ENCODE results near the gene RASA4B. TPM values are rescaled to one million over a fixed set of nuclear protein-coding genes. Genes with fewer than 3 reads are reported as not detected.
"Not testable (repeated sequence)": the region's sequence is repeated elsewhere in the genome, so short reads cannot be mapped to it uniquely, and the experiment has no call there.

The RASA4B gene
- total RNA-seq, 1 experiment from 2014 or later = not detected

DNA sequence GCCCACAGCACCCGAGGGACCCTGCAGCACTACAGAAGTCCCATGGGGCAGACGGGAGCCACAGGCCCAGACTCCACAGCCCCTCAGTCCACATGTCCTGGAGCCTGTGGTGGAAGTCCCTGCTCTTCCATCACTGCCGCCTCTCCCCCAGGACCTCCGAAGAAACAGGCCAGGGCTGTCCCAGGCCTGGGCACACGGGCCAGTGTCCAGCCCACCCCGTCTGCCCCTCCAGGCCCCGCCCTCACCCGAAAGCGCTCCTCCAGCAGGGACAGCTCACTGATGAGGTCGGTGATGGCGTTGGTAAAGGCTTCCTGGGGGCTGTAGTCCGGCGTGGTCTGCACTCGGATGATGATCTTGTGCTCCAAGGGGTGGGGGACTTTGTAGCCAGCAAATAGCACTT is 43.5 kb downstream of the RASA4B start:
- not testable (repeated sequence) for DNase-seq (ENCODE audit: low read depth)

DNA sequence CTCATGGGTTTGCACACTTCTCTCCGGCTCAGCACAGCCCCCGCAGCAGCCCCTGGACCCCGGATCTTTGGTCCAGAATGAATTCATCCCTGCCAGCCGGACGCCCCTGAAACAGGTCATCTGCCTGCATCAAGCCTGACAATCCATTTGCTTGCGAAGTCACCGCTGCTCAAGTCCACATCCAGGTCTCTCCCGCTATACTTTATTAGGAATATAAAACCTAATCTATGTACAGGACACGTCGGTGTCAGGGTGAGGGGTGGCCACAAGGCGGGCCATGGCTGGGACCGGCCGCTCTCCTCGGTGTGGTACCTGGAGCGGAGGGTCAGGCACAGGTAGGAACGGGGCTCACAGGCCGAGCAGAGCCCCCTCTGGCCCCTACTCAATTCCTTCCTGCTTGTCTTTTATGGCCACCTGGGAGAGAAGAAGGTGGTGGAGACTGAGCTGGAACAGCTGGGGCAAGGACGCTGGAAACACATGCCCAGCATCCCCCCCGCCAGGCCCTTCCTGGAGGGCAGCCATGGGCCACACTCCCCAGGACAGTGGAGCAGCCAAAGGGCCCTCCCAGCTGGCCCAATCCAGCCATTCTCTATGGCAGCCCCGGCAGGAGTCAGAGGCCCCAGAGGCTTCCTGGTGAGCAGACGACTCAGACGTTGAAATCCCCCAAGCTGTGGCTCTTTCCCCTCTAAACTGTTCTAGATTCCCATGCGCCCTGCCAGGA is 44.1 kb downstream of the RASA4B start:
- no peak for DNase-seq (ENCODE audit: low read depth)

DNA sequence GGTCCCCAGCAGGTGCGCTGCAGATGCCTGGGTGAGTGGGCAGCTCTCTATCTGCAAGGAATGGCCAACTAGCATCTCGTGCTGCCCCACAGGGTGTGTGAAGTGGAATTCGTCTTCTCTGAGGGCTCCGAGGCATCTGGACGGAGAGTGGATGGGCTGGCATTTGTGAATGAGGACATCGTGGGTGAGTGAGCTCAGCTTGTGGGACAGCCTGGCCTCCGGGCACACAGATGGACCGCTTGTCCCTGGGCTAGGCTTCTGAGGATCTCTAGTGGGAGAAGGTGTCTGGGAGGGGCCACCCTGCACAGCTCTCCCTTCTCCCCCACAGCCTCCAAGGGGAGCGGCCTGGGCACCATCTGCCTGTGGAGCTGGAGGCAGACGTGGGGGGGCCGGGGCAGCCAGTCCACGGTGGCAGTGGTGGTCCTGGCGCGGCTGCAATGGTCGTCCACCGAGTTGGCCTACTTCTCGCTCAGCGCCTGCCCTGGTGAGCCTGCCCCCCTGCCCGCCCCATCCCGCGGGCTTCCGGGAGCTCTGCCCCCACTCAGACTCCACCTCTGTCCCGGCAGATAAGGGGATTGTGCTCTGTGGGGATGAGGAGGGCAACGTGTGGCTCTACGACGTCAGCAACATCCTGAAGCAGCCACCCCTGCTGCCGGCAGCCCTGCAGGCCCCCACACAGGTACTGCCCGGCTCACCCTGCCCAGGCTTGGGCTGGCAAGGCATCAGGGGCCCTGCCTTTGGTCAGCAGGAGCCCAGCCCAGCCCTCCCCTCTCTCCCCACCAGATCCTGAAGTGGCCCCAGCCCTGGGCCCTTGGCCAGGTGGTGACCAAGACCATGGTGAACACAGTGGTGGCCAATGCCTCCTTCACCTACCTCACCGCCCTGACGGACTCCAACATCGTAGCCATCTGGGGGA is 45.2 kb downstream of the RASA4B start:
- DNase-seq (ENCODE audit: low read depth) = no peak

GRCh38 chr7:102471791-102472125 is 45.8 kb downstream of the RASA4B start:
- no peak for DNase-seq (ENCODE audit: low read depth)

GRCh38 chr7:102469972-102470825 is 47.4 kb downstream of the RASA4B start:
- DNase-seq (ENCODE audit: low read depth) = no peak

- no peak for DNase-seq (ENCODE audit: low read depth)
Measured at GRCh38 chr7:102469351-102469971, 48.1 kb downstream of the RASA4B start.

GRCh38 chr7:102468478-102469350 is 48.9 kb downstream of the RASA4B start:
- no peak for DNase-seq (ENCODE audit: low read depth)

DNA sequence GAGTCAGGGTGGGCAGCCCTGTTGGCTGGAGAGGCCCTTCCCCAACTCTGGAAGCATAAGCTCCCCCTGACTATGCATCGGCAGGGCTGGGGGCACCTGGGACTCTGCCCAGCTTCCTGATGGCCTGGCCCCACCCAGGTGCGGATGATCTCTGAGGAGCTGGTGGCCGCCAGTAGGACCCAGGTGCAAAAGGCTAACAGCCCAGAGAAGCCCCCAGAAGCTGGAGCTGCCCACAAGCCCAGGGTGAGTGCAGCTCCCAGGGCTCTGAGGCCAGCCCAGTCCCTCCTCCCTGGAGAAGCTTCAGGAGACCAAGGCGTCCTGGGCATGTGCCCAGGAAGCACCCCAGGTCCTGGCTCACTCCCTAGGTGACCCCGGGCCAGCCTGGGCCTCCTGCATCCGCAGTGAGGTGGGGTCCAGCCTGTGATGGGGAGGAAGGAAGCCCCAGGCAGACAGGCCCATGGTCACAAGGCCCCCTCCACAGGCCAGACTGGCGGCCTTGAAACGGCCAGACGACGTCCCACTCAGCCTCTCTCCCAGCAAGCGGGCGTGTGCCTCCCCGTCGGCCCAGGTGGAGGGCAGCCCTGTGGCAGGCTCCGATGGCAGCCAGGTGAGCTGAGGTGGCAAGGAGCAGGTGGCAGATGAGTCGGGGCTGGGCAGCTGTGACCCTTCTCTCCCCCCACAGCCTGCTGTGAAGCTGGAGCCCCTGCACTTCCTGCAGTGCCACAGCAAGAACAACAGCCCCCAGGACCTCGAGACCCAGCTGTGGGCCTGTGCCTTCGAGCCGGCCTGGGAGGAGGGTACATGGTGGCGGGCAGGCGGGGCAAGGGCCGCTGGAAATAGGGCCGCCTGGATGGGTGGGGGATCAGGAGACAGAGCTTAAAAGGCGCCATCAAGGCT is 49.7 kb downstream of the RASA4B start:
- DNase-seq (ENCODE audit: low read depth) = peak; percentile 10

GRCh38 chr7:102466097-102466496 is 51.5 kb downstream of the RASA4B start:
- DNase-seq (ENCODE audit: low read depth) = no peak

DNA sequence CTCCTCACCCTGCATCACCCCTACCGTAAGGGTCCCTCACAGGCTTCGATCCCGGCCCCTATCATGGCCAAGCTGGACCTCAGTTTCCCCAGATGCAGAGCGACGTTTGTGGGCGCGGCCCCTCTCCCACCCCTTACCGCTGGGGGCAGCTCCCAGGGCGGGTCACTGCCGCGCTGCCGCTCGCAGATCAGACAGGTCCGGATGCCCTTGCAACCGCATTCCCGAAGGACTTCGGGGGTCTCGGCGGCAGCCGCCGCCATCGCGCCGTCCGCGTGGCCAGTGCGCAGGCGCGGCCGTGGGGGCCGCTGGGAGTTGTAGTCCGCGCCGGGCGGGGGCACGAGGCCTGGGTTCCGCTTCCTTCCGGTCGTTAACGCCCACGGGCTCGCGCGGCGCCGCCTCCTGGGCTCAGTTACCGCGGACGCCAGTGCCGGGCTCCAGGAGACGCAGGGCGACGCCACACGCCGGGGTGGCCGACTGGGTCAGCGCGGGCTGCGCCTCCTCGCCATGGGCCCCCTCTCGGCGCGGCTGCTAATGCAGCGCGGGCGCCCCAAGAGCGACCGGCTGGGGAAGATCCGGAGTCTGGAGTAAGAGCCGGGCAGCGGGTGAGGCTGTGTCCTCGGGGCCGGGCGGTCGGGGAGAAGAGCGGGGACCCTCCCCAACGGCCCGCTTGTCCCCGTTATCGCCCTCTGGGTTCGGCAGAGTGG is 52.8 kb downstream of the RASA4B start, which contains the start of the genes ALKBH4 and LRWD1:
ALKBH4 (minus strand) TSS at position 287 of the 704 bp plus-strand sequence; CDS start at position 260, 27 bp downstream.
LRWD1 (plus strand) TSS at position 408 of the 704 bp plus-strand sequence; CDS start at position 505, 97 bp downstream.
- peak; percentile 99 for DNase-seq (ENCODE audit: low read depth)

DNA sequence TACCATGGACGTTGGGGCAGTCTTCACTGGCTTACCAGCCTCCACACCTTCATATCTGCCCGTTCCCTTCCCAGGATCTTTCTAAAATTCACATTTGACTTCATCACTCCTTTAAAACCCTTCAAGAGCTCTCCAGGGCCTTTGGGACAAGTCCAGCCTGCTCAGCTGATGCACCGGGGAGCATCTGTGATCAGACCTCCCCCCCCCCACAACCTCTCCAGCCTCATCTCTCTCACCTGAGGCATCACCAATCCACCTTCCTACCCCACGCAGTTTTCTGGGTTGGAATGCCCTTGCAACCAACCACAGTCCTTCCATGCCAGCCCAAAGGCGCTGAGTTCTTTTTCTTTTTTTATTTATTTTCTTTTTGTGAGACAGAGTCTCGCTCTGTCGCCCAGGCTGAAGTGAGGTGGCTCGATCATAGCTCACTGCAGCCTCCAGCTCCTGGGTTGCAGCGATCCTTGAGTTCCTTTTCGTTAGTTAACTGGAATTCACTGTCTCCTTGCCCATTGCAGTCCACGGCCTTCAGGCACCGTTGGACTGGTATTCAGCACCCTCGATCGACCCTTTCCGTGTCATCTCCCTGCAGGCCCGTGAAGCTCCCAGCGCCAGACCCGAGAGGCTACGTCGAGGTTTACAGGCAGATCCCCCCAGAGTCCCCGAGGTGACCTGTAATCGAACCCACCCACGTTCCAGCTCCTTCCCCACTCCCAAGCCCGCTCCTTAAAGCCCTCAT is 53.6 kb downstream of the RASA4B start:
- DNase-seq (ENCODE audit: low read depth) = peak; percentile 32

- no peak for DNase-seq (ENCODE audit: low read depth)
Measured at GRCh38 chr7:102460467-102460866, 57.1 kb downstream of the RASA4B start.

DNA sequence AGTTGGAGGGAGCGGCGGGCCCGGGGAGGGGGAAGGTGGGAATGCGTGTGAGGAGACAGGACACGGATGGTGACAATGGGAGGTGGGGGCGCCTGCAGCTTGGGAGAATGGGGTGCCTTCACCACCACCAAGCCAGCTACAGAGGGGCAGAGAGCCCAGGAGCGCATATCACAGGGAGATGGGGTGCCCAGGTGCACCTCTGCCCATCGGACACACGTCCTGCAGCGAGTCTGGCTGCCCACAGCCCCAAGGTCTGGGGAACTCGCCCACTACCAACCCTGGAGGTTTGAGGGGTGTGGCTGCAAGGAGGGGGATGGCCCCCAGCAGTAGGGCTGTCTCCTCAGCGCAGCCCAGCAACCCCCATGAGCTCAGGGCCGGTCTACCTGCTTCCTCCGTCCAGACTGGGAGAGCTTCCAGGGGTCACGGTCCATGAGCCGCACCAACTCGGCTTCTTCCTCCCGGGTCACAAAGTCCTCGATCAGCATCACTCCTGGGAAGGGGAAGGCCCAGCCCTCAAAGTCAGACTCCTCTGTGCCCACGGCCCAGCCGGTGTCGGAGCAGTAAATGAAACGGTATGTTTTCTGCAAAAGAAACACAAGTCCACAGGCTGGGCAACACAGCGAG is 58.2 kb downstream of the RASA4B start:
- no peak for DNase-seq (ENCODE audit: low read depth)

GRCh38 chr7:102457352-102457924 is 60.1 kb downstream of the RASA4B start:
- DNase-seq (ENCODE audit: low read depth) = no peak

DNA sequence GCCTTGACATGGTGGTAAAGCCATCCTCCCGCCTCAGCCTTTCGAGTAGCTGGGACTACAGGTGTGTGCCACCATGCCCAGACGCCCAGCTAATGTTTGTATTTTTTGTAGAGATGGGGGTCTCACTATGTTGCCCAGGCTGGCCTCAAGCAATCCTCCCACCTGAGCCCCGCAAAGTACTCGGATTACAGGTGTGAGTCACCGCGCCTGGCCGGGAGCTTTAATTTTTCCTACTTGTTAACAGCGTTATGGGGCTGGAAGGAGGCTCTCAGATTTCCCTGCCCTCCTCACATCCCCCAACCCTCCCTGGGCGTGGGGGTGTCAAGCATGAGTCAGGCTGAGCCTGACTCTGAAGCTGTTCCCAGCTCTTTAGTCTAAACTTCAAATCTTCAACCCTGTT is 61.2 kb downstream of the RASA4B start:
- peak; percentile 94 for DNase-seq (ENCODE audit: low read depth)

DNA sequence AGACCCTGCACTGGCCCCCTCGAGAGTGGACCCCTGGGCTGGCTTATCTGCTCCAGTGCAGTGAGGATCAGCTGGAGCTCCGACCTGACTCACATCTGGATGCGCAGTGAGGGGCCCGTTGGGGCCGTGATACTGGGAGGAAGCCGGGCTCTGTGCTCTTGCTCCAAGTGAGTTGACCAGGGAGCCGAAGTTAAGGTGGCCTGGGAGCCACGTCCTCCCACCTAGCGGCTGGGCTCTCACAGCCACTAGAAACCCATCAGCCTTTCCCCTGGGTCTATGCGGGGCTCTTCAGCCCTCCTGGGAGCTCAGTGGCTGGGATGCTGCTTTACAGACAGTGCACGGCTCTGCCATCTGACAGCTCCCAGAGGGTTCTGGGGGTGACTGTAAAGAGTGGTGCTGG is 62.0 kb downstream of the RASA4B start:
- peak; percentile 17 for DNase-seq (ENCODE audit: low read depth)

DNA sequence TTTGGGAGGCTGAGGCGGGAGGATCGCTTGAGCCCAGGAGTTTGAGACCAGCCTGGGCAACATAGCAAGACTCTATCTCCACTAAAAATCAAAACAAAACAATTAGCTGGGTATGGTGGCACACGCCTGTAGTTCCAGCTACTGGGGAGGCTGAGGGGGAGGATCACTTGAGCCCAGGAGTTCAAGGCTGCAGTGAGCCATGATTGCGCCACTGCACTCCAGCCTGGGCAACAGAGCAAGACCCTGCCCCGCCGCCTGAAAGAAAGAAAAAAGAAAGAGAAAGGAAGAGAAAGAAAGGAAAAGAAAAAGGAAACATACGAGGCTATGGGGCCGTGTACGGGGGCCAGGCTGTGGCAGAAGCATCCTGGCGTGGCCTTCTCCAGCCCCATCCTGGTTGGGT is 62.6 kb downstream of the RASA4B start:
- DNase-seq (ENCODE audit: low read depth) = not testable (repeated sequence)

All from Daoy (cell line).